ENCODE measurements around the gene DNAJB2. TPM values are rescaled to one million over a fixed set of nuclear protein-coding genes. Genes with fewer than 3 reads are reported as not detected.

Gene DNAJB2
- total RNA-seq, result 13.2 and 13.3 TPM in 2 replicates

DNA sequence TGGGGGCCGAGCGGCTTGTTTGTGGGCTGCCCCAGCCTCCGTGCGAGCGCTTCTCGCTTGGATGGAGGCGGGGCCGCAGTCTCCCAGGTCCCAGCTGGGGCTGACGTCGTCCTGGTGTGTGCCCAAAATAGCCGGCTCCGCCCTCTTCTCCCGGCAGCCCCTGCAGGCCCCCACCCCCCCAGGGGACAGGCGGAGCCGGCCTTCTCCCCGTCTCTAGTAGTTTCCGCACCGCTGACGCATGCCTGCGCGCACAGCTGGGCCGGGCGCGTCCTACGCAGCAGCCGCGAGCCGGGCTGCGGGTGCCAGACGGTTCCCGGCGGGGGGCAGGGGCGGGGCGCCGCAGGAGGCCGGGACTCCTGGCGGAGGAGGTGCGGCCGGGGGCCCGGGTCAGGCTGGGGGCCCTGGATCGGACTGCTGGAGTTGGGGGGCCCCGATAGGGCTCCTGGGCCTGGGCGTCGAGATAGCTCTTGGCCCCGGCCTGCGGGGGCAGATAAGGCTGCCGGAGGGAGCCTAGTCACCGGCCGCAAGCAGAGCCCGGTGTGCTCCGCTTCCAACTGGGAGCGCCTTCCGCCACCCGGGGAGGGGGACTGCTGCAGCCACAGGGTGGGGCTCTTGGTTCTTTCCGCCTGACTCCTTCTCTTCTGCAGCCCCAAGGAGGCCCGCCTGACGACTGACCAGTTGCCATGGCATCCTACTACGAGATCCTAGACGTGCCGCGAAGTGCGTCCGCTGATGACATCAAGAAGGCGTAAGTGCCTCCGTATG is at the start of gene DNAJB2:
Gene DNAJB2, plus strand, starts transcription at position 216 of the 765 bp plus-strand sequence. Its CDS starts 468 bp downstream, at position 684.

DNA sequence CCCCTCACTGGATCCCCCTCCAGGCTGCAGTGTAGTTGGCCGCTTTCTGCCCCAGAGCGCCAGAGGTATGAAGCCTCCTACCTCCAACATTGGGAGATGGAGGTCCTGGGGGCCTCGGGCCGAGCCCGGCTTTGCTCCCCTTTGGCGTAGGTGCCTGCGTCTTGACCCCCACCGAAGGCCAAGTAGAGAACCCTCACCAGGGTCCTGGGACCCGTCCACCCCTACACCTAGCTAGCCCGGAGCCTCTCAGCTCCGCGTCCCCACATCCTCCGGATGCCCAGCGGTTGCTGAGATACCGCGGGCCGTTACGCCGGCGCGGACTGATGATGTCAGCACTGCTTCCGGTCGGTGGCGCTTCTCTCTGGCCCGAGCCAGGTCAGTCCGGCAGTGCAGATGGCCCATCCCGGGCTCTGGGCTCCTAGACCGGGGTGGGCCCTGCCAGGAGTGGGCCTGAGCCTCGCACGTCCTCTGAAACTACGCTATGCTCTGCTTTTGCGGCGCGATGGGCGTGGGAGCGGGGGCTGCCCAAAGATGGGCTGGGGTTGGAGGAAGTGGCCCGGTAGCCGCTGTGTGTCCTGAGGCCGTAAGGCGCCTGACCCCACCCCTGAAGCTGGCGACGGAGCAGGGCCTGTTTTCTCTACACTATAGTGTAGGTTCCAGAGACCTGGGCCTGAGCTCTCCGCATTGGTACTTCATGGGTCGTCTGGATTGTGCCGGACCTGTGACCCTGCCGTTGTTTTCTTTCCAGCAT is 33.8 kb upstream of the DNAJB2 start, which contains the start of the genes GLB1L and STK16:
Gene GLB1L, minus strand, starts transcription at position 297 of the 751 bp plus-strand sequence. CDS start 1,871 bp downstream, outside the sequence.
Gene STK16, plus strand, starts transcription at position 332 of the 751 bp plus-strand sequence. CDS start 521 bp downstream, outside the sequence.

DNA sequence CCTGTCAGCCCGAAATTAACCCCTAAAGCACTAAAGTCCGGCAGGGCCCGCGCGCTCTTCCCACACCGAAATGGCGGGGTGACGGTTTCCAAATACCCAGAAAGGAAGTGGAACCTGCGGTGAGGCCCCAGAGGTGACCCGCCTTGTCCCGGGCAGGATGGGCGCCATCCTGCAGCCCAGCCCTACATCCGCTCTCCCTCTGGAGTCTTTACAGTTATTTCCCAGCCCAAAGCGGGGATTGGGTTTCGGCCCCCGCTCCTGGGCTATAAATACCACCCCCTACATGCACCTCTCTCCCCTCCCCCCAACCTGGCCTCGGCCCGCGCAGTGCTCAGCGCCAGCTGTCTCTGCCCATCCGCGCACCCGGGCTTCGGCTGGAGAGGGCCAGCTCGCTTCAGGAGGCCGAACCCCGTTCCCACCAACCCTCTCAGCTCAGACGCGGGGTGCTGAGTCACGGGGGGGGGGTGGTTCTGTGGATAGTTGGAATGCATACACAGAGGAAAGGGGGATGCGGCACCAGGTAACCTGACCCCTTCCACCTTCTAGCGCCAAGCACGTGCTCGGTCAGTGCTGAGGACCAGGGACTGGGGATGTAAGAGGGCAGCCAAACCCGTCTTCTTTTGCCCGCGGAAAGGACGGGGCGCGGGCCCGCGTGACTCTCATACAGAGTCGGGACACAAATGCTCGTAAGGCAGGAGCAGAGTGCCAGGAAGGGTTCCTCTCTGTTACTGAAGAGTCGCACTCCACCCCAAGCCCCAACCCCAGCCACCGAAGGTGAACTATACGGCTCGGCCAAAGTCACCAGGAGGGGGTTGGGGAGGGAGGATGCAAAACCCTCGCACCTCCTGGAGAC is 26.0 kb upstream of the DNAJB2 start, which contains the start of gene TUBA4B:
Gene TUBA4B, plus strand, starts transcription at position 344 of the 853 bp plus-strand sequence. Its CDS starts 165 bp downstream, at position 509.

DNA sequence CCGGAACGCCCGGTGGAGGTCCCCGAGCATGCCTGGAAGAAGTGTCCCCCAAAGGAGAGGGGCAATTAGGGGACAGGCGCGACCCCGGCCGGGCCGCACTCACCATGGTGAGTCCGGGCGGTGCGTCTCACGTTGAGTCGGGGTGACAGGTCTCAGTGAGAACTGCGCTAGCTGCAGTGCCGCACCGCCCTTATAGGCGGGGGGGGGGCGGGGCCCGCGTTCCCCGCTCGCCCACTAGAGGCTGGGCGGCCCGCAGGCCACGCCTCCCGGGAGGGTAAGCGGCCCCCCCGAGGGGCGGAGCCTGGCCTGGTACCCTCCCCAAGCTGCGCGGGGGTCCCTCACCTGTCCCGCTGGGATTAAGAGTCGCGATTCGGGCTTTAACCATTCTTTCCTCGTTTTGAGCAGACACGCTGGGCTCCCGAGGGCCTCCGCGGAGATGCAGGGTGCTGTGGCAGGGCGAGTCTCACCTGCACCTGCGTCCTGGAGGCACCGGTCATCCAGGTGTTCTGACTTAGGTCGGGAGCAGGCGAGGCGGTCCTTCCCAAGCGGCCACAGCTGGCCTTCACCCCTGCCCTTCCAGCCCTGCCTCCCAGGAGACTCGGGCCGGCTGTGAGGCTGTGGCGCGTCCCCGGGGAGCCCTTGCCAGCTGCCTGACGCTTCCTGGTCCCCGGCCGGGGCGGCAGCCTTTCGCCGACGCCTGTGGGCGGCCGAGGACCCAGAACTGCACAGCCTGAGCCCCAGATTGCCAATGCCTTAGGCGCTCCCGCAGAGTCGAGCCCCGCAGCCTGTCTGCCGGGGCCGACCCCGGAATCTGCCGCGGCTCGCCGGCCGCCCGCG is 25.2 kb upstream of the DNAJB2 start, which contains the start of gene TUBA4A:
Gene TUBA4A, minus strand, starts transcription at position 166 of the 837 bp plus-strand sequence. Its CDS starts 60 bp downstream, at position 106.

DNA sequence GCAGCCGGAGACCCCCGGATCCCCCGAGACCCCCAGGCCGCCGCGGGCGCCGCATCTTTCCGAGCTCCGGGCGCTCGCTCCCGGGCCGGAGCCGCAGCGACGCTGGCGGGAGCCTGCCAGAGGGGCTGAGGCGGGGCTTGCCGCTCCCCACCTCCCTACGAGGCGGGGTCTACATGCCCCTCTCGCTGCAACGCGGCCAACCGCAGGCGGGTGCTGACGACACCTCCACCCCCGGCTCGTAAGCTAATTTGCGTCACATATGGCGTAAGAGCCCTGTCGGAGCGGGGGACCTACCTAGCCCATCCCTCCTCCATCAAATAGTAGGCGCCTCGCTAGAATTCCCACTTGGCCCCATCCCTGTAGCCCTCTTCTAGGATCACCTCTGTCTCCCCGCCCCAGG is 30.1 kb downstream of the DNAJB2 start, which contains the start of gene PTPRN:
Gene PTPRN, minus strand, starts transcription at position 124 of the 400 bp plus-strand sequence. Its CDS starts 69 bp downstream, at position 55.

DNA sequence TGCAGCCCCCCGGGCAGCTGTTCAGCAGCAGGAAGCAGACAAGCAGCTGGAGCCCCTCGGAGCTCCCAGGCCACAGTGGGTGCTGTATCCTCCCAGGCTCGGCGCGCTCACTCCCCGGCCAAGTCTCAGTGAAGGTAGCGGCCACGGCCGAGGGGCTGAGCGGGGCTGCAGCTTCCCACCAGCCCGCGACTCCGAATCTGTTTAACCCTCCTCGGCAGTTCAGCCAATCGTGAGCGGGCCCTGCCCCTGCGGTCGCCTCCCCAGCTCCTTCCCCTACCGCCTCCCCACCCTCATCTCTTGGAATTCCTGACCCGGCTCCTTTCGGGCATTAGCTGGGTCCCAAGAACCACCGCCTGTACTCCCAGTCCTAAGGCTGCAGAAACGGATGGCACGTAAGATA is 53.4 kb downstream of the DNAJB2 start, which contains the start of gene RESP18:
Gene RESP18, minus strand, starts transcription at position 203 of the 400 bp plus-strand sequence.

Other genes starting within 250 kb of the DNAJB2 start
- not detected in 2 replicates for gene CFAP65, start 237.8 kb upstream of the DNAJB2 start, total RNA-seq
- not detected in 2 replicates for gene IHH, start 218.4 kb upstream of the DNAJB2 start, total RNA-seq
- gene NHEJ1, start 118.6 kb upstream of the DNAJB2 start, total RNA-seq, result 13.0 and 16.1 TPM in 2 replicates
- gene SLC23A3, start 109.3 kb upstream of the DNAJB2 start, total RNA-seq, result 0.65 and 1.1 TPM in 2 replicates
- gene CNPPD1, start 102.4 kb upstream of the DNAJB2 start, total RNA-seq, result 15.3 and 19.3 TPM in 2 replicates
- gene RETREG2, start 101.1 kb upstream of the DNAJB2 start, total RNA-seq, result 40.9 and 60.9 TPM in 2 replicates
- 21.4 and 21.6 TPM in 2 replicates for gene ZFAND2B, start 72.6 kb upstream of the DNAJB2 start, total RNA-seq
- 23.7 and 44.2 TPM in 2 replicates for gene ABCB6, start 60.4 kb upstream of the DNAJB2 start, total RNA-seq
- gene ATG9A, start 49.7 kb upstream of the DNAJB2 start, total RNA-seq, result 31.2 and 31.5 TPM in 2 replicates
- gene ANKZF1, start 49.6 kb upstream of the DNAJB2 start, total RNA-seq, result 17.2 and 23.1 TPM in 2 replicates
- gene GLB1L, start 33.9 kb upstream of the DNAJB2 start, total RNA-seq, result 4.0 and 6.2 TPM in 2 replicates
- gene STK16, start 33.9 kb upstream of the DNAJB2 start, total RNA-seq, result 23.7 and 42.6 TPM in 2 replicates
- gene TUBA4B, start 26.1 kb upstream of the DNAJB2 start, total RNA-seq, result not detected in 2 replicates
- 5.3 and 8.8 TPM in 2 replicates for gene TUBA4A, start 25.4 kb upstream of the DNAJB2 start, total RNA-seq
- under 0.01 and 1.5 TPM in 2 replicates for gene PTPRN, start 30.0 kb downstream of the DNAJB2 start, total RNA-seq
- not detected in 2 replicates for gene RESP18, start 53.4 kb downstream of the DNAJB2 start, total RNA-seq
- 47.4 and 60.8 TPM in 2 replicates for gene DNPEP, start 108.5 kb downstream of the DNAJB2 start, total RNA-seq
- under 0.01 and 1.2 TPM in 2 replicates for gene DES, start 139.0 kb downstream of the DNAJB2 start, total RNA-seq
- gene SPEG, start 155.5 kb downstream of the DNAJB2 start, total RNA-seq, result 0.30 and 0.32 TPM in 2 replicates
- gene GMPPA, start 219.5 kb downstream of the DNAJB2 start, total RNA-seq, result 39.3 and 46.4 TPM in 2 replicates
- not detected in 2 replicates for gene ASIC4, start 235.1 kb downstream of the DNAJB2 start, total RNA-seq

All from epithelial cell of umbilical artery (primary cell).